ENCODE results near the gene ETHE1.

DNA sequence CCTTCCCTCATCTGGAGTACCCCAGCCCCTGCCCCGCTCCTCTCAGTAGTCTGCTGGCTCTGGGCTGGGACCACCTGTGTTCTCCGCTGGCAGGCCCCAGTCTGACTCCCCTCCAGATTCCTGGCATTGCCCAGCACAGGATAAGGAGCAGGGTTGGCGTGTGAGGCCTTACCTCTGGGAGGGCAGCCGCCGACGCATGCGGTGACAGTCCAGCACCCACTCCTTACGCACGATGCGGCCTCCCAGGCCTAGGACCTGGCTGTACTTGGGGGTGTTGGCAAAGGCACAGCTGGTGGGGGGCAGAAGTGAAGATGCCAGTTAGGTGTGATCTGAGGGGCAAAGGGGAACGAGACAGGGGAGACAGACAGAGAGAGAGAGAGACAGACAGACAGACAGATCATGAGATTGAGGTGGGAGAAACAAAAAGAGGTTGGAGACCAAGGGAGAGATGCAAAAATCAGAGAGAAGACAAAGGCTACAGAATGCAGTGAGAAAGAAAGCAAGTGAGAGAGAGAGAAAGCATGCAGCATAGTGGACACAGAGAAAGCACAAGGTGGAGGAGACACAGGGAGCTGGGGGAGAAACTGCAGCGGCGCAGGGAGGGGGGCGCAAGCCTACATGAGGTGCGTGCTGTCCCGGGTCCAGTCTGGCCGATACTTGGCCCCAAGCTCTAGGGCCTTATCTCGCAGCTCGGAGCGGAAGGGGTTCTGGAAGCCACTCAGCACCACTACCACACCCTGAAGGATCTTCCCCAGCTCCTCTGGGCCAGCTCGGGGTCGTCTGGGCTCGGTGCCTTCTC lies 24.6 kb upstream of the ETHE1 start:
- TF ChIP-seq, protein P1, sequence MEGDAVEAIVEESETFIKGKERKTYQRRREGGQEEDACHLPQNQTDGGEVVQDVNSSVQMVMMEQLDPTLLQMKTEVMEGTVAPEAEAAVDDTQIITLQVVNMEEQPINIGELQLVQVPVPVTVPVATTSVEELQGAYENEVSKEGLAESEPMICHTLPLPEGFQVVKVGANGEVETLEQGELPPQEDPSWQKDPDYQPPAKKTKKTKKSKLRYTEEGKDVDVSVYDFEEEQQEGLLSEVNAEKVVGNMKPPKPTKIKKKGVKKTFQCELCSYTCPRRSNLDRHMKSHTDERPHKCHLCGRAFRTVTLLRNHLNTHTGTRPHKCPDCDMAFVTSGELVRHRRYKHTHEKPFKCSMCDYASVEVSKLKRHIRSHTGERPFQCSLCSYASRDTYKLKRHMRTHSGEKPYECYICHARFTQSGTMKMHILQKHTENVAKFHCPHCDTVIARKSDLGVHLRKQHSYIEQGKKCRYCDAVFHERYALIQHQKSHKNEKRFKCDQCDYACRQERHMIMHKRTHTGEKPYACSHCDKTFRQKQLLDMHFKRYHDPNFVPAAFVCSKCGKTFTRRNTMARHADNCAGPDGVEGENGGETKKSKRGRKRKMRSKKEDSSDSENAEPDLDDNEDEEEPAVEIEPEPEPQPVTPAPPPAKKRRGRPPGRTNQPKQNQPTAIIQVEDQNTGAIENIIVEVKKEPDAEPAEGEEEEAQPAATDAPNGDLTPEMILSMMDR (IDR thresholded peaks at IDR 0.05) = no peak
- TF ChIP-seq POLR2A (IDR thresholded peaks at IDR 0.05) = no peak
- no peak for TF ChIP-seq POLR2AphosphoS5 (IDR thresholded peaks at IDR 0.05)
